8988T (cell line): Measurements from ENCODE around the gene ITPRID1.

ENCODE experiments used
- DNase-seq: peaks from one replicate; pipeline ENCODE4 v3.0.0; 2011

The ITPRID1 gene

GRCh38 chr7:31705377-31705776 lies 191.5 kb downstream of the ITPRID1 start:
- no peak for DNase-seq

- DNase-seq, result no peak
Measured at GRCh38 chr7:31707089-31707488, 193.2 kb downstream of the ITPRID1 start.
